ENCODE data around the gene PSMC5. TPM values are rescaled to one million over a fixed set of nuclear protein-coding genes. Genes with fewer than 3 reads are reported as not detected.

The PSMC5 gene
- 214 to 244 TPM (median 222 TPM) in 5 replicates for total RNA-seq (2022; extraction: Qiagen RNA extraction)

DNA sequence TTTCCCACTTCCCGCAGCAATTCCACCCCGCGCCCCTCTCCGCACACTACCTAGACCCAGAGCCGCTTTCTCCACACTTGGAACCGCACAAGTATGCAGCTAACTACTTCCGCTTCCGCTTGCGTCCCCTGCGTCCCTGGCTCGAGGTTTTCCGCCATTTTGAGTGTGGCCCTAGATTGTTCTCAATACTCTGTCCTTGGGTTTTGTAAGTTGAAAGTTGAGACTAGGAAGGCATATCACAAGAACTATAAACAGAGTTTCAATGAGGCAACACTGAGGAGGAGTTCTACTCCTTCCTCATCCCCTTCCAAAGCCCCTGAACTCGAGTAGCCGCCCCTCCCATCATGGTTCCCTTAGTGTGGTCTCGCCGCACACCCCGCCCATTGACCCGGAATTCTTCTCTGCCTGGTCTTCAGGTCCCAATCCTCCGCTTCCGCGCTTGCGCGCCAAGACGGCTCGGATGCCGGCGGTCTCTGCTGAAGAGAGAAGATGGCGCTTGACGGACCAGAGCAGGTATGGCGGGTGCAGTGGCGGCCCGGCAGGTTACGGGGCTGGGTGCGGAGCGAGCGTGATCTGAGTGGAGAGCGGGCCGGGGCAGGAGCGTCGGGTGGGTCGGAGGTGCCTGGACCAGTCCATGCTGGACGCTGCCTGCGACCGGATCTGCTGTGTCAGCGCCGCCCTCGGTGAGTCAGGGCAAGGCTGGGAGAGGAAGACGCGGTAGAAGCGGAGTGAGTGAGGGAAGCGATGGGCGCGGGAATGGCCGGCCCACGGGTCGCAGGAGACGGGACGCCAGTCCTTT lies at the start of gene PSMC5, which contains the start of gene FTSJ3:
Gene PSMC5, plus strand, starts transcription at position 430 of the 799 bp plus-strand sequence. Its CDS starts 60 bp downstream, at position 490.
Gene FTSJ3, minus strand, starts transcription at position 662 of the 799 bp plus-strand sequence. CDS start 761 bp downstream, outside the sequence.

DNA sequence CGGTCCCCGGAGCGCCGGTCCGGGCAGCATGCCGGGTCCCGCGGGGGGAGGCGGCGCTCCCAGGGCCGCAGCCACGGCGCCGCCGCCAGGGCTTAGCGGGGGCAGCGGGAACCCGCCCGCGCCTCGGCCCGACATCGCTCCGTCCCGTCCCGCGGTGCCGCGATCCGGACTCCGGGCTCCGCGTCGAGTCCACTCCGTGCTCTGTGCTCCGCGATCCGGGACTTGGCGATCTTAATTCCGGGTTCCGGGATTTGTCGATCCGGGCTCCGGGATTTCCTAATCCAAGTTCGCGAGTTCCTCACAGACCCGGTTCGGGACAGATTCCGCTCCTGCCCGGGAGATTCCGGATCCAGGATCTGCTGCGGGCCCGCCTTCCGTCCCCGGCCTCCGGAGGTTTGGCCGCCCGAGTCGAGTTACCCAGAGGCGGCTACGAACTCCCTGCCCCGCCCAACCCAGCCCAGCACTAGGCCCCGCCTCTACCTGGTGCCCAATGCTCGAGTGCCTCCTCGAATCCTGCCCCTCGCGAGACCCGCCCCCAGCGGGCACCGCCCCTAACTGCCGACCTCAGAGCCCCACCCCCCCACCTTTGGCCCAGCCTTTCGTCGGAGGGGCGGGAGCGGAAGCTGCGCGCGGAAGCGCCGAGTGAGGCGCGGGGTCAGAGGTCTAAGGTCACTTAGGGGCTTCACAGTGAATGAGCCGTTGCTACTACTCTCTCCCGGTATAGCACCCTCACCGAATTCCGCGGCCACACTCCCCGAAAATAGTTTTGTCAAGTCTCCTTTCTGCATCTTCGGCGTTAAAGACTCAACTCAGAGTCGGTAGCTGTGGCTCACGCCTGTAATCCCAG lies 15.5 kb downstream of the PSMC5 start, which contains the start of gene SMARCD2:
Gene SMARCD2, minus strand, starts transcription at position 146 of the 847 bp plus-strand sequence. Its CDS starts 11 bp downstream, at position 135.

DNA sequence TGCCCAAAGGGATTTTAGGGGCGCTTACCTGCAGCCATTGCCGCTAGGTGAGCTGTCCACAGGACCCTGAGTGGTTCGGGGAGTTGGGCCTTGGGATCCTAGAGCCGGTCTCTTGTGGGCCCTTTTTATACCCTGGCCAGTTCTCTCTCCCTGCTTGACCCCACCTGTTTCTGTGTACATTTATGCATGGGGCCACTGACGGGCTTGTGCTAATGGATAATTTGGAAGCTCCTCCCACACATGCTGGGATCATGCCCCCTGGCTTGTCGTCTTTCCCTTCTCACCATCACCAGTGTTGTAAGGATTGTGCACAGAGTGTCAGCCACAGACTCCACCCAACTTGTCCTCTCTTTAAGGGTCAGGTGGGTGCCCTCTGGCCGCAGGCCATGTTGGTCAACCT lies 46.3 kb downstream of the PSMC5 start, which contains the start of gene CSH2:
Gene CSH2, minus strand, starts transcription at position 101 of the 400 bp plus-strand sequence. Its CDS starts 63 bp downstream, at position 38.

Other genes with a start within 250 kb of the PSMC5 start
- 55.6 to 57.7 TPM (median 56.5 TPM) in 5 replicates for gene TACO1, start 226.5 kb upstream of the PSMC5 start, total RNA-seq (2022; extraction: Qiagen RNA extraction)
- gene MAP3K3, start 205.0 kb upstream of the PSMC5 start, total RNA-seq (2022; extraction: Qiagen RNA extraction): 13.5 to 20.5 TPM (median 18.4 TPM) in 5 replicates
- gene LIMD2, start 127.3 kb upstream of the PSMC5 start, total RNA-seq (2022; extraction: Qiagen RNA extraction): 8.1 to 11.2 TPM (median 8.9 TPM) in 5 replicates
- gene STRADA, start 85.6 kb upstream of the PSMC5 start, total RNA-seq (2022; extraction: Qiagen RNA extraction): 23.1 to 28.9 TPM (median 26.1 TPM) in 5 replicates
- gene CCDC47, start 53.8 kb upstream of the PSMC5 start, total RNA-seq (2022; extraction: Qiagen RNA extraction): 104 to 121 TPM (median 118 TPM) in 5 replicates
- 102 to 113 TPM (median 102 TPM) in 5 replicates for gene DDX42, start 53.3 kb upstream of the PSMC5 start, total RNA-seq (2022; extraction: Qiagen RNA extraction)
- 53.1 to 56.9 TPM (median 53.4 TPM) in 5 replicates for gene FTSJ3, start 232 bp downstream of the PSMC5 start, total RNA-seq (2022; extraction: Qiagen RNA extraction)
- 51.3 to 65.9 TPM (median 61.6 TPM) in 5 replicates for gene SMARCD2, start 15.3 kb downstream of the PSMC5 start, total RNA-seq (2022; extraction: Qiagen RNA extraction)
- gene CSH2, start 46.2 kb downstream of the PSMC5 start, total RNA-seq (2022; extraction: Qiagen RNA extraction): not detected in 5 replicates
- gene GH2, start 54.5 kb downstream of the PSMC5 start, total RNA-seq (2022; extraction: Qiagen RNA extraction): not detected in 5 replicates
- not detected in 5 replicates for gene CSH1, start 69.1 kb downstream of the PSMC5 start, total RNA-seq (2022; extraction: Qiagen RNA extraction)
- not detected in 5 replicates for gene CSHL1, start 83.8 kb downstream of the PSMC5 start, total RNA-seq (2022; extraction: Qiagen RNA extraction)
- gene GH1, start 91.4 kb downstream of the PSMC5 start, total RNA-seq (2022; extraction: Qiagen RNA extraction): 0.11 TPM in 1 of 5 replicates, not detected in the others
- gene CD79B, start 104.9 kb downstream of the PSMC5 start, total RNA-seq (2022; extraction: Qiagen RNA extraction): 0.17 TPM in 1 of 5 replicates, not detected in the others
- 0.02 to 0.08 TPM (median 0.07 TPM) in 5 replicates for gene SCN4A, start 145.5 kb downstream of the PSMC5 start, total RNA-seq (2022; extraction: Qiagen RNA extraction)
- gene PRR29, start 170.9 kb downstream of the PSMC5 start, total RNA-seq (2022; extraction: Qiagen RNA extraction): 0.31 to 1.2 TPM (median 0.54 TPM) in 5 replicates
- gene ICAM2, start 193.2 kb downstream of the PSMC5 start, total RNA-seq (2022; extraction: Qiagen RNA extraction): 0.11 TPM in 1 of 5 replicates, not detected in the others

Measured in A549 treated with dexamethasone at 1 μM for 4 hours (cell line).